GM23248 (cell line): Measurements from ENCODE around the gene NOG.

Experiments used
- EZH2 ChIP-seq: fragments of 200-600 bp; sonication (generic); IDR thresholded peaks from 2 replicates; pipeline ENCODE4 v1.6.1; 2018; ENCODE audit warnings: antibody characterized with exemption, mild to moderate bottlenecking; ENCODE audit not compliant: insufficient read depth, poor library complexity, severe bottlenecking
- EZH2phosphoT487 ChIP-seq: fragments of 200-600 bp; sonication (generic); IDR thresholded peaks from 2 replicates; pipeline ENCODE4 v1.6.1; 2018; ENCODE audit warnings: antibody characterized with exemption, moderate library complexity, mild to moderate bottlenecking, low read depth; ENCODE audit not compliant: insufficient read depth

- TF ChIP-seq EZH2 (peak; percentile 93), EZH2phosphoT487 (0 out of 2 replicates have a peak, but pooled peaks have one; percentile 55)
Measured at GRCh38 chr17:56596691-56597494, 3.4 kb downstream of the NOG start.
